ENCODE results near the gene BBS9. TPM values are rescaled to one million over a fixed set of nuclear protein-coding genes. Genes with fewer than 3 reads are reported as not detected.

Gene BBS9
- total and polyA plus RNA-seq, 2 experiments from 2014 or later, result 10.2 to 15.0 TPM

GRCh38 chr7:33276729-33277128 is 147.4 kb downstream of the BBS9 start:
- in situ Hi-C loops (cut with MboI), result no loop called here
- Histone ChIP-seq H3K4me3 (no peak overlapping the region), H3K9me2 (ENCODE audit: insufficient read depth) (no peaks in the 10 kb centered on the region), H4K20me1 (ENCODE audit: insufficient read depth) (no peaks in the 10 kb centered on the region), H3F3A (ENCODE audit: insufficient read depth) (no peaks in the 10 kb centered on the region), H3K9ac (no peak overlapping the region), H3K27me3 (replicated peaks; ENCODE audit: insufficient read depth) (no peaks in the 10 kb centered on the region), H3K4me2 (ENCODE audit: unreplicated experiment) (no peak overlapping the region), H3K36me3 (ENCODE audit: low read depth) (no peaks in the 10 kb centered on the region), H3K9me3 (ENCODE audit: low read depth) (no peaks in the 10 kb centered on the region), H2AFZ (no peak overlapping the region), H3K27ac (no peak overlapping the region), H3K4me1 (ENCODE audit: insufficient read depth) (no peaks in the 10 kb centered on the region), H3K79me2 (ENCODE audit: insufficient read depth) (no peaks in the 10 kb centered on the region)
- DNase-seq, result no peak
- TF ChIP-seq EZH2 (IDR thresholded peaks at IDR 0.05; ENCODE audit: insufficient read depth, poor library complexity, severe bottlenecking) (no peak), EZH2phosphoT487 (IDR thresholded peaks at IDR 0.05; ENCODE audit: insufficient read depth, low read depth) (no peak)
- 82 to 100% methylated on average over 2 of the region's 2 CpGs for WGBS, 2 experiments (ENCODE audit: low coverage in 1 of 2, low lambda C conversion rate in 2 of 2, missing lambda C conversion rate in 2 of 2)

- H3K4me1 ChIP-seq (ENCODE audit: insufficient read depth), result no peaks in the 10 kb centered on the region
- H3K36me3 ChIP-seq (ENCODE audit: low read depth), result no peaks in the 10 kb centered on the region
- in situ Hi-C loops (cut with MboI), result no loop called here
- 92 to 93% methylated on average over 3 of the region's 3 CpGs for WGBS, 2 experiments (ENCODE audit: low coverage in 1 of 2, low lambda C conversion rate in 2 of 2, missing lambda C conversion rate in 2 of 2)
- TF ChIP-seq EZH2phosphoT487 (IDR thresholded peaks at IDR 0.05; ENCODE audit: insufficient read depth, low read depth) (no peak), EZH2 (IDR thresholded peaks at IDR 0.05; ENCODE audit: insufficient read depth, poor library complexity, severe bottlenecking) (no peak)
- no peak overlapping the region for H2AFZ ChIP-seq
- no peak for DNase-seq
- H3F3A ChIP-seq (ENCODE audit: insufficient read depth), result no peaks in the 10 kb centered on the region
- no peaks in the 10 kb centered on the region for H3K79me2 ChIP-seq (ENCODE audit: insufficient read depth)
- H4K20me1 ChIP-seq (ENCODE audit: insufficient read depth), result no peaks in the 10 kb centered on the region
- no peak overlapping the region for H3K4me2 ChIP-seq (ENCODE audit: unreplicated experiment)
- no peaks in the 10 kb centered on the region for H3K27me3 ChIP-seq (replicated peaks; ENCODE audit: insufficient read depth)
- no peaks in the 10 kb centered on the region for H3K9me2 ChIP-seq (ENCODE audit: insufficient read depth)
- H3K9me3 ChIP-seq (ENCODE audit: low read depth), result no peaks in the 10 kb centered on the region
- no peak overlapping the region for H3K27ac ChIP-seq
- H3K9ac ChIP-seq, result no peak overlapping the region
- no peak overlapping the region for H3K4me3 ChIP-seq
These were observed 148.7 kb downstream of the BBS9 start for GRCh38 chr7:33278095-33278494.

GRCh38 chr7:33286501-33286900 is 157.1 kb downstream of the BBS9 start:
- Histone ChIP-seq H3K4me2 (ENCODE audit: unreplicated experiment) (no peak overlapping the region), H2AFZ (no peak overlapping the region), H3K9ac (no peak overlapping the region), H3K36me3 (ENCODE audit: low read depth) (0 out of 2 replicates have a peak, but pooled peaks cover 4% of the 10 kb centered on the region), H3K9me2 (ENCODE audit: insufficient read depth) (no peaks in the 10 kb centered on the region), H3K27me3 (replicated peaks; ENCODE audit: insufficient read depth) (no peaks in the 10 kb centered on the region), H4K20me1 (ENCODE audit: insufficient read depth) (no peaks in the 10 kb centered on the region), H3K79me2 (ENCODE audit: insufficient read depth) (no peaks in the 10 kb centered on the region), H3K4me3 (no peak overlapping the region), H3K4me1 (ENCODE audit: insufficient read depth) (no peaks in the 10 kb centered on the region), H3K9me3 (ENCODE audit: low read depth) (peaks cover 2% of the 10 kb centered on the region), H3K27ac (no peak overlapping the region), H3F3A (ENCODE audit: insufficient read depth) (no peaks in the 10 kb centered on the region)
- no peak for DNase-seq
- in situ Hi-C loops (cut with MboI), result no loop called here
- 98 to 100% methylated on average over 1 of the region's 1 CpG for WGBS, 2 experiments (ENCODE audit: low coverage in 1 of 2, low lambda C conversion rate in 2 of 2, missing lambda C conversion rate in 2 of 2)
- no peak for TF ChIP-seq EZH2phosphoT487 (IDR thresholded peaks at IDR 0.05; ENCODE audit: insufficient read depth, low read depth)
- TF ChIP-seq EZH2 (IDR thresholded peaks at IDR 0.05; ENCODE audit: insufficient read depth, poor library complexity, severe bottlenecking), result no peak

GRCh38 chr7:33287738-33288137 is 158.4 kb downstream of the BBS9 start:
- Histone ChIP-seq H3K9me2 (ENCODE audit: insufficient read depth) (no peaks in the 10 kb centered on the region), H2AFZ (no peak overlapping the region), H3K79me2 (ENCODE audit: insufficient read depth) (no peaks in the 10 kb centered on the region), H3K27me3 (replicated peaks; ENCODE audit: insufficient read depth) (no peaks in the 10 kb centered on the region), H3K27ac (no peak overlapping the region), H3K4me1 (ENCODE audit: insufficient read depth) (no peaks in the 10 kb centered on the region), H3K4me3 (no peak overlapping the region), H3K36me3 (ENCODE audit: low read depth) (0 out of 2 replicates have a peak, but pooled peaks cover 4% of the 10 kb centered on the region), H3F3A (ENCODE audit: insufficient read depth) (no peaks in the 10 kb centered on the region), H4K20me1 (ENCODE audit: insufficient read depth) (no peaks in the 10 kb centered on the region), H3K9ac (no peak overlapping the region), H3K4me2 (ENCODE audit: unreplicated experiment) (no peak overlapping the region), H3K9me3 (ENCODE audit: low read depth) (peaks cover 2% of the 10 kb centered on the region)
- no peak for TF ChIP-seq EZH2phosphoT487 (IDR thresholded peaks at IDR 0.05; ENCODE audit: insufficient read depth, low read depth)
- no peak for TF ChIP-seq EZH2 (IDR thresholded peaks at IDR 0.05; ENCODE audit: insufficient read depth, poor library complexity, severe bottlenecking)
- in situ Hi-C loops (cut with MboI), result no loop called here
- WGBS, 2 experiments (ENCODE audit: low coverage in 1 of 2, low lambda C conversion rate in 2 of 2, missing lambda C conversion rate in 2 of 2), result 85 to 95% methylated on average over 3 of the region's 3 CpGs
- no peak for DNase-seq

GRCh38 chr7:33298848-33299247 is 169.5 kb downstream of the BBS9 start:
- H3K36me3 ChIP-seq (ENCODE audit: low read depth), result no peaks in the 10 kb centered on the region; the same call in 1 of the 2 replicates
- in situ Hi-C loops (cut with MboI), result no loop called here
- no peaks in the 10 kb centered on the region for H3K79me2 ChIP-seq (ENCODE audit: insufficient read depth)
- no peak overlapping the region for H3K9ac ChIP-seq
- H4K20me1 ChIP-seq (ENCODE audit: insufficient read depth), result no peaks in the 10 kb centered on the region
- no peak overlapping the region for H2AFZ ChIP-seq
- no peak overlapping the region for H3K4me2 ChIP-seq (ENCODE audit: unreplicated experiment)
- no peak overlapping the region for H3K27ac ChIP-seq
- no peak overlapping the region for H3K4me3 ChIP-seq
- no peaks in the 10 kb centered on the region for H3K9me2 ChIP-seq (ENCODE audit: insufficient read depth)
- TF ChIP-seq EZH2phosphoT487 (IDR thresholded peaks at IDR 0.05; ENCODE audit: insufficient read depth, low read depth), result no peak
- TF ChIP-seq EZH2 (IDR thresholded peaks at IDR 0.05; ENCODE audit: insufficient read depth, poor library complexity, severe bottlenecking), result no peak
- no peaks in the 10 kb centered on the region for H3K9me3 ChIP-seq (ENCODE audit: low read depth)
- DNase-seq, result no peak
- H3K27me3 ChIP-seq (replicated peaks; ENCODE audit: insufficient read depth), result no peaks in the 10 kb centered on the region
- H3F3A ChIP-seq (ENCODE audit: insufficient read depth), result no peaks in the 10 kb centered on the region
- no peaks in the 10 kb centered on the region for H3K4me1 ChIP-seq (ENCODE audit: insufficient read depth)
- WGBS, 2 experiments (ENCODE audit: low coverage in 1 of 2, low lambda C conversion rate in 2 of 2, missing lambda C conversion rate in 2 of 2), result 88 to 94% methylated on average over 2 of the region's 2 CpGs

Data from GM23248 (cell line).